Stimulated activated CD4-positive, alpha-beta T cell treated with anti-CD3 and anti-CD28 coated beads, Interleukin-4, amount 100 ng/mL, for 4 hours (primary cell): ENCODE data around the gene TRPM2.
A peak's percentile ranks its signal among the peaks of the same experiment; 100 is the strongest.

Source experiments
- DNase-seq, 2 experiments: peaks; one replicate each; pipeline ENCODE4 v3.0.0-alpha.2; 2020

Gene TRPM2

DNA sequence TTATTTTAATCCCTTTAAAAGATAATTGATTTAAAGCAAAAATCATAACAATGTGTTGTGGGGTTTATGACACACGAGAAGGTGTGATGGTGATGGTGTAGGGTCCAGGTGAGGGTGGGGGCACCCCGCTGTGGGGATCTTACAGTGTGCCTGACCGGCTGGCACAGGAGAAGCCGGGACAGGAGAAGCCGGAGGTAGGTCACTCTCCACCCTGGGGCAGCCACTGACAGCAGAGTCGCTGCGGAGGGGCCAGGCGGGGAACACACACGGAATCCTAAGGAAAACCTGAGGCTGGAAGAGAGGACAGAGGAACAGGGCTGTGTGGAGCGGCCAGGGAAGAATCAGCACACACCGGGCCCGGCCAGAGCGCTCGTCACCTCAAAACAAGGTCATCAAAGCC is 97.6 kb downstream of the TRPM2 start:
- no peak for DNase-seq

DNA sequence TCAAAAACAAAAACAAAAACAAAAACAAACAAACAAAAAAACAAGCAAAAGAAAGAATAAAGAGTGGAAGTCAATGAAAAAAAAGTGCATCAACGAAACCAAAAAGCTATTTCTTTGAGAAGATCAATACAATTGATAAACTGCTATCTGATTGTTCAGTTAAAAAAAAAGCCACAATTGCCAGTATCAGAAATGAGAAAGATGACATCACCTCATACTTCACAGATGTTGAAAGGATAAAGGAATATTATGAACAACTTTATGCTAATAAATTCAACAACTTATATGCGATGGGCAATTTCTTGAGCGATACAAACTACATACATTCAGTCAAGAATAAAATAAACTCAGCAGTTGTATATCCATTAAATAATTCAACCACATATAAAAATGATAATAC is 99.7 kb downstream of the TRPM2 start:
- no peak for DNase-seq

DNA sequence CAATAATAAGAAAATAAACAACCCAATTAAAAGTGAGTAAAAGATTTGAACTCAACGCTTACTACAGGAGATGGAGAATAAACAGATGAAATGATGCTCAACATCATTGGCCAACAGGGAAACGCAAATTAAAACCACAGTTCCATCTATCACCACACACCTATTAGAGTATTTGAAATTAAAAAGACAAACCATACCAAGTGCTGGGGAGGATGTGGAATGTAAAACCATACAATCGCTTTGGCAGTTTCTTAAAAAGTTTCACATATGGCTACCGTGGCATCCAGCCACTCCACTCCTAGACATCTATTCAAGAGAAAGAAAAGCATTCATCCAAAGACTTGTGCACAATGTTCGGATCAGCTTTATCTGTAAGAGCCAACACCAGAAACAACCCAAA is 100.6 kb downstream of the TRPM2 start:
- no peak for DNase-seq

DNA sequence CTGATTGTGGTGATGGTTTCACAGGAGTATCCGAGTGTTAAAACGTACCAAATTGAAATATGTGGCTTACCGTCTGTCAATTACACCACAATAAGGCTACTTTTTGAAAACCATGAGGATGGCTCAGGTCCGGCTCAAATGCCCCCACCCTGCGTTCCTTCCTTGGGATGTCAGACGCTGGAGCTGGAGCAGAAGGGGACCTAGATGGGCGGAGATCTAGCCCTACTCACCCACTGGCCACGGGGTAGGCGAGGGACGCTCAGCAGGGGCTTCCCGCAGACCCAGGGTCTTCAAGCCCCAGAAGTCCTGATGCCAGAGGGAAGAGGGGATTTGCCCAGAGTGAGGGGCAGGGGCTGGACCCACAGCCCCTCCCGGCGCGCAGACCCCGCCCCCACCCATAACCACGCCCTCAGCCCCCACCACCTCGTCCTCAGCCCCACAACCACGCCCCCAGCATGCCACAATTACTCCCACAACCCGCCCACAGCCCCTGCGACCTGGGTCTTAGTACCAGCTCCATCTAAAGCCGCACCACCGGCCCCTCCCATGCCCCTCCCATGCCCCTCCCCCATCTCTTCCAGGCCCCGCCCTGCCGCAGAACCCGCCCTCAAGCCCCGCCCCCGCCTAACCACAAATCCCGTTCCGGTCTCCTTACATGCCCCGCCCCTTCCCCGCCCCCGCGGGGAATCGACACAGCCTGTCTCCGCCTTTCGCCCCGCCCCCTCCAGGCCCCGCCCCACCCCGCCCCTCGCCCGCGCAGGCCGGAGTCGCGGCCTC is 101.5 kb downstream of the TRPM2 start, which contains the start of gene LRRC3:
Gene LRRC3 (plus strand): TSS at position 764 of the 777 bp plus-strand sequence. CDS start 1,135 bp downstream, outside the sequence.
- peak; percentile 84 to 86 for DNase-seq

DNA sequence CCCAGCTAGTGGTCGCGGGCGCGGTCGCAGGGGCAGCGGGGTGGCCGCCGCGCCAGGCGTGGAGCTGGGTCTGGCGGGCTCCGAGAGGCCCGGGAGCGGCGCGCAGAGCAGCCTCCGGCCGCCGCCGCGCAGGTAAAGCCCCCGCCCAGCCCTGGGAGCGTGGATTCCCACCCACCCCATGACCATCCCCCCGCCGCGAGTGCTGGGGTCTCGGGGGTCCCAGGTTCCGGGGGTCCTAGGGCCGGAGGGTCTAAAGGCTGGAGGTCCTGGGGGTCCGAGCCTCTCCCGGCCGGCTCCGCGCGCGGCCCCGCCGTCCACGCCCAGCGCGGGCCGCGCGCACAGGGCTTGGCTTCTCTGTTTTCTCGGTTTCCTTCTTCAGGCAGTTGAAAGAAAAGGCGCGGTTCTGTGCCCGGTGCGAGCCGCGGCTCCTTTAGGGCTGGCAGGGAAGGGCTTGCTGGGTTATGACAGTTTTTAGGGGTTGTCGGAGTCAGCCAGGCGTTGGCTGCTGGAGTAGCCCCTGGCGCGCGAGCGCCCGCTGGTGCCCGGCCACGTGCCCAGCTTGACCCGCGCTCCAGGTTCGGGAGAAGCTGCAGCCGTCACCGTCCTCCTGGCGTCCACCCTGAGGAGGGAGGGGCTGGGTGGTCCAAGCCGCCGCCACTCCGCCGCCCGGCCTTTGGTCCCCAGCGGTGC is 102.2 kb downstream of the TRPM2 start:
- DNase-seq = peak; percentile 13 to 25

DNA sequence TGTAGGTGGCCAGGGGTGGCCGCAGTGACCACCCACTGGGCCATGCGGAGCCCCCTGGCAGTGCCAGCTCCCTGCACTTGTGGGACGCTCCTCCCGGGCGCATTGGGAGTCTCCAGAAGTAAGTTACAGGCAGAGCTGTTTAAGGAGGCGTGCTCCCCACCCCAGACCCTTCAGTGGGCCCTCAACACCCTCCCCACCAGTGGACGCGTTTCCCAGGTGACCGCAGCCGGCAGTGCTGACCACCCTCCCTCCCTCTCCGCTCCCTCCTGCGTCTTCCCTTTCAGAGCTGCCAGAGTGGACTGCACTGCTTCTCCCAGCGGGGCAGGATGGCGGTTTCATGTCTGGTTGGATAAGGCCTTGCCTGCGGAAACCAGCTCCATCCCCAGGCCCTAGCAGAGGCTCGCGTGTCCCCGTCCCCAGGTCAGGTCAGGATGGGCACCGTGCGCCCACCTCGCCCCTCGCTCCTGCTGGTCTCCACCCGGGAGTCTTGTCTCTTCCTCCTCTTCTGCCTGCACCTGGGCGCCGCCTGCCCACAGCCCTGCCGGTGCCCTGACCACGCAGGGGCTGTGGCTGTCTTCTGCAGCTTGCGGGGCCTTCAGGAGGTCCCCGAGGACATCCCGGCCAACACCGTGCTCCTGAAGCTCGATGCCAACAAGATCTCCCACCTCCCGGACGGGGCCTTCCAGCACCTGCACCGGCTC is 102.9 kb downstream of the TRPM2 start:
- DNase-seq = no peak

DNA sequence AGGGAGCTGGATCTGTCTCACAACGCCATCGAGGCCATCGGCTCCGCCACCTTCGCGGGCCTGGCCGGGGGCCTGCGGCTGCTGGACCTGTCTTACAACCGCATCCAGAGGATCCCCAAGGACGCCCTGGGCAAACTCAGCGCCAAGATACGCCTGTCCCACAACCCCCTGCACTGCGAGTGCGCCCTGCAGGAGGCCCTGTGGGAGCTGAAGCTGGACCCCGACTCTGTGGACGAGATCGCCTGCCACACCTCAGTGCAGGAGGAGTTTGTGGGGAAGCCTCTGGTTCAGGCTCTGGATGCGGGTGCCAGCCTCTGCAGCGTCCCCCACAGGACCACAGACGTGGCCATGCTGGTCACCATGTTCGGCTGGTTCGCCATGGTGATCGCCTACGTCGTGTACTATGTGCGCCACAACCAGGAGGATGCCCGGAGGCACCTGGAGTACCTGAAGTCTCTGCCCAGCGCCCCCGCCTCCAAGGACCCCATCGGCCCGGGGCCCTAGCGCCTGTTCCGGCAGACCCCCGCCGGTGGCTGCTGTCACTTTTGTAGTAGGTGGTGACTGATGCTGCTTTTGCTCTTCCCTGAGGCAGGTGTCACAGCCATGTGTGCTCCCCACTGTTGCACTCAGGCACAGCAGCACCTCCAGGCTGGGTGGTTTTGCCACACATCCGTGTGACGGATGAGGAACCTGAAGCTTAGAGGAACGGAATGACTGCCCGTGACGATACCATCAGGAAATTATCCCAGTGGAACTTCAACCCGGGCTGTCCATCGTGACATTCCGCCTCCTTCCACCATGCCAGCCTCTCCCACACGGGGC is 103.7 kb downstream of the TRPM2 start:
- no peak for DNase-seq

DNA sequence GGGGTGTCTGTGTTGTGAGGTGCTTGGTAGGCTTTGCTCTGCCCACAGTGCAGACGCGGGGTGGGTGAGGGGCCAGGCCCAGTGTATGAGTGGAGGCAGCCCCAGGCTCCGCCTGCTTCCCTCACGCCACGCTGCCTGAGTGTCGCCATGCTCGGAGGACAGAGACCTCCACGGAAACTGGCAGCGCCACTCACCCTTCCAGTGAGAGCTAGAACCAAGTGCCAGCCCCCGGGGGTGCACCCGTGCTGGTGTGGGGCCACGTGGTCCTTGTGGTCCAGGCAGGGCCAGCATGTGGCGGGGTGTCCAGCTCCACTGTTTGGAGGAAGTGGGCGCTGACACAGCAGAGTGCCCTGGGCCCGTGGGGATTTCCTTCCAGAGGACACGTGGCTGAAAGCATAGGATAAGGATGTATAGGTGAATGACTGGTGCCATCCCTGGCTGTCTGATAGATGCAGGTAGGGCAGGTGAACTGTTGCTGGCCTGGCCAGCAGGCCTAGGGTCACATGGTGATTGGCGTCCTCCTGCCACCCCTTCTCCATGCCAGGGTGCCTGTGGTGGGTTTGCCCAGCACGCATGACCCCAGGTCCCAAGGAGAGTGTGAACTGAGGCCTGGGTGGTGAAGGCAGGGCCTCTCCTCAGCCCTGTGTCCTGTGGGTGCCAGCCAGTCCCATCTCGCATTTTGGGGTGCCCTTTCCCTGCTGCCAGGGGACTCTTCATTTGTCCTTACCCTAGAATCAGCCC is 105.7 kb downstream of the TRPM2 start:
- no peak for DNase-seq

DNA sequence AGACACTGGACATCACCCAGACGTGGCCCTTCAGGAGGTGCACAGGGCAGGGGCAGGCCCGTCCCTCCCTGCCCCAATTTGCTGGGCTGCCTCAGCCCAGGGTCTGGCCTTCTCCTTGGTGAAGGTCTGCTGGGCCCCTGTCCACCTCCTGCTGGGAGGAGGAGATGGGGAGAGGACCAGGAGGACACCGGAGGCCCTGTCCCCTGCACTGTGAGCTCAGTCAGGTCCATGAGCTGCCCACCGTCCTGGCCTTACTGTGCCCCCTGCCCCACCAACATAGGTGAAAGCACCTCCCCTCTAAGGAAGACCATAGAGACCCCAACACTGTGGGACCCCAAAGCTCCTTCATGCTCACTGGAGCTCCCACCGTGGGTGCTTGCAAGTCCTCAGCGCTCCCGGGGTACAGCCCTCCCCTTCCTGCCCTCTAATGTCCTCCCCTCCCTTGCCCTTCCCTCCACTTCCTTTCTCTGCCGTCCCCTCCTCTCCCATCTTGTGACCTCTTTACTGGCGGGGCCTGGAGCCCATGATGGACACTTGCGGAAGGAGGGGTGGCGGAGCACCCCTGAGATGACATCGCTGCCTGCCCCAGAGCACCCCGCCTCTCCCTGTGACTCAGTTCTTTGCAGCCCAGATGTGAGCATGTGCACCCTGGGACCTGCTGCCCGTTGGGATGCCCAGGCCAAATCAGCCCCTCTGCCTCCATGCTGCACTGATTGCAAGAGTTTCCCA is 106.5 kb downstream of the TRPM2 start:
- no peak for DNase-seq

DNA sequence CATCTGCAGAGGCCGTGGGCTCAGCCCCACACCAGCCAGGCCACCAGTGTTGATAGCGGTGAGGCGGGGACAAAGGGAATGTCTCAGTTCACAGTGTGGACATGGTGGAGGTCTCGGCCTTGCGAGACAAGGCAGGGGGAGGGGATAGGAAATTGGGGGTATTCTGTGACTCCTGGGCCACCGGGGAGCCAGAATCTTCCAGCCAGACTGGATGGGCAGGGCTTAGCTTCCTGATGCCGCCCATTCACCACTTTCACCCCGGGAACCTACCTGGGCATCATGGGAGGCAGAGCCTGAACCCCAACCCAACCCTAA is 107.0 kb downstream of the TRPM2 start:
- no peak for DNase-seq

DNA sequence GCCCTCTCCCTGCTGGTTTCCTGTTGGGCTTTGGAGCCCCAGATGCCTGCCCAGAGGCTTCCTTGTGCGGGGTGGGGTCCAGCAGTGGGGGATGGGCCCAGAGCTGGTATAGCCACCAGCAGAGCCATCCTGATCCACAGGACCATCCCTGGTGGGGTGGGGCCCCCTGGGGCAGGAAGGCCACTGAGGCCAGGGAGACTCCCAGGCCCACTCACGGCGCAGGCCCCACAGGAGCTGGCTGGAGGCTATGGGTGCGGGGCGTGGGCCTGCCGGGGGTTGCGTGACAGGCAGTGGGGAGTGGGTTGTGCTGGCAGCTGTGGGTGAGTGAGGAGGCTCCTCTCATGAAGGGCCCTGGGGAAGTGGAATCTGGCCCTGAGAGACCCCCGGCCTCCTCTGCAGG is 107.6 kb downstream of the TRPM2 start:
- DNase-seq = no peak

DNA sequence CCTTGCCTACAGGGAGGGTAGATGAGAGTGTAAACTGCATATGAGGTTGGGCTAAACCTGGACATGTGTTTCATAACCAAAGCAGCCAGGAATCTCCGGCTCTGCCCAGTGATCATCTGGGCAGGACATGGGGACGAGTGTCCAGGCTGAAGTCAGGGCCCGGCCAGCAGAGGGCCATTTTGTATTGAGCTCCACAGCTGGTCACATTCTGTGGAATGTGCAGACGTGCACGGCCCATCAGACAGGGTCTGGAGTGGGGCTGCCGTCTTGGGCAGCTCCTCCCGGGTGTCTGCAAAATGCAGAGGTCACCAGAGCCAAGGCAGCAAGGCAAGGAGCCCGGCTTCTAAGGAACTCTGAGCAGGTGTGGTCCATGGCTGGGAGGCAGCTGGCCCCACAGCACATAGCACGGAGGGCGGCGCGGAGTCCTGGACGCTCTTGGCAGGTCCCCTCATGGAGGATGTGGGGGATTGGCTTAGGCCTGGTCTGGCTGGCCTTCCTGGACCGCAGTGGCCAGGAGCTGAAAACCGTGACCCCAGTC is 108.1 kb downstream of the TRPM2 start:
- no peak for DNase-seq

DNA sequence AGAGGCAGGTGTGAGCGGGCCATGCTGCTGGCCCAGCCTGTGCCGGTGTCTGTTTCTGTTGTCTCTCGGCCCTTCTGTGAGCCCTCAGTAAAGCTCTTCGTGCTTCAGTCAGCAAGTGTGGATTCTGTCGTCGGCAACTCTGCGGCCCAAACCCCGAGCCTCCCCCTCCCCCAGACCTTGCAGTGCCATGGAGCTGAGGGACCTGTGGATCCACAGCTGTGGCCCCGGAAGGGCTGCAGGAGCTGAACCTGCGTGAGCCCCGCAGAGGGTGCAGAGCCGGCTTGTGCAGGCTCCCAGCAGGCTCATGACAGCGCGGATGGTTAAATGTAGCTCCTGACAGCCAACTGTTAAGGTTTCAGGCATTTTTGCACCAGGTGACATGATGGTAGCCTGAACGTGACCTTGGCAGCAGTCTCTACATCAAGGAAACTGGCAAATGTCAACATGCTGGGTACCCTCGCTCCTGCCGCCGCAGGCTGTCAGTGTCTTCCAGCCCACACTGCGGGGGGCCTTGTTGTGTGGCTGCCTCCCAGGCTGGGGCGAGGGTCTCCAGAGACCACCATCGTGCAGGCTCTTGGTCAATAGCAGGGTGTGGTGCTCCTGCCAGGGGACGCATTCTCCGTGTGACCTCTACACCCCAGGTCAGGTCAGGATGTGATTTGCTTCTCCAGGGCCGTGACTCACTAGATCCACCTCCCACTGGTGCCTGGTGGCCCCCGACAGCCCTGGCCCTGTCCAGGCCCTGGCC is 108.8 kb downstream of the TRPM2 start:
- DNase-seq = no peak

DNA sequence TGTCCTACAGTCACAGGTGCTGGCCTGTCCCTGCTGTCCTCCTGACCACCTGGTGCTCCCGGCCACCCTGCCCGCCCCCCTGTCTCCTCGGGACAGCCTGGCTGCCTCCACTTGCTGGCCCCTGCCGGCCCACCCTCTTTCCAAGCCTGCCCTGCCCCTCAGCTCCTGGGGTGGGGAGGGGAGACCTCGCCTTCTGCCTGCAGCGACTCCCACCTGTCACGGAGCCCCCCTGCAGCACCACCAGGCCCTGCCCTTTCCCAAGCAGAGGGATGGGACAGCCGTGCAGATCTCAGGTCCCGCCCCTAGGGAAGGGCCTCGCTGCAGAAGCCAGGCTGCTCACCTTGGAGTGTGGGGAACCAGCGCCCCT is 109.4 kb downstream of the TRPM2 start:
- no peak for DNase-seq

DNA sequence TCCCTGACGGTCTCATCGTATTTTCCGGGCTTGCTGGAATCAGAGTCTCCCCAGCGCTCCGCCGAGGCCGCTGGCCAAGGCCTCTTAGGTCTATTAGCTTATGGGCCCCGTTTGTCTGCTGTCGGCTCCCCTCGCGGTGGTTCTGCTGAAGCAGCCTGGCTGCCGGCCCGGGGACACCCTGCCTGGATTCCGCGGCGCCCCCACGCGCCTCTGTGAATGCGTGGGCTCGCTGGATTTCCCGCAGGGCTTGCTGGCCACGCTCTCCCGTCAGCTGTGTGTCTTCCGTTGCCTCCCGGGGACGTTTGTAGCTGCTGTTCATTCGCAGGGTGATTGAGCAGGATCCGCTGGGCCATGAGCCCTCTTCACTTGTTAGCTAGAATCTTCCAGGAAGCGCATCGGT is 110.3 kb downstream of the TRPM2 start:
- no peak for DNase-seq

DNA sequence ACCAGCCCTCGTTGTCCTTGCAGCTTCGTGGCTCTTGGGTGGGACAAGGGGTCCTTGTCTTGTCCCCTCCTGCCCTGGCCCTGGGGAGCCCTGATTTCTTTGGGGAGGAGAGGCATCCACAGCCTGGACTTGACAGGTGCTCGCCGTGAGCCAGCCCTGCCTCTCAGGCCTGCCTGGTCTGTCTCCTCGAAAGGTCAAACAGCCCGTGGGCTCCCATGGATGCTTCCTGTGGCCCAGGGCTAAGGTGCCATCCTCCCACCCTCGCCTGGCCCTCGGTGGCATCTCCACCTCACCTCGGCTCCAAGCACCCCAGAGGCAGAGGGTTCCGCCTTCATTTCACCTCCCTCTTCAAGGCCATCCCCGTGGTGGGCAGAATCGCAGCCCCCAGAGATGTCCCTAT is 110.9 kb downstream of the TRPM2 start:
- DNase-seq = no peak

DNA sequence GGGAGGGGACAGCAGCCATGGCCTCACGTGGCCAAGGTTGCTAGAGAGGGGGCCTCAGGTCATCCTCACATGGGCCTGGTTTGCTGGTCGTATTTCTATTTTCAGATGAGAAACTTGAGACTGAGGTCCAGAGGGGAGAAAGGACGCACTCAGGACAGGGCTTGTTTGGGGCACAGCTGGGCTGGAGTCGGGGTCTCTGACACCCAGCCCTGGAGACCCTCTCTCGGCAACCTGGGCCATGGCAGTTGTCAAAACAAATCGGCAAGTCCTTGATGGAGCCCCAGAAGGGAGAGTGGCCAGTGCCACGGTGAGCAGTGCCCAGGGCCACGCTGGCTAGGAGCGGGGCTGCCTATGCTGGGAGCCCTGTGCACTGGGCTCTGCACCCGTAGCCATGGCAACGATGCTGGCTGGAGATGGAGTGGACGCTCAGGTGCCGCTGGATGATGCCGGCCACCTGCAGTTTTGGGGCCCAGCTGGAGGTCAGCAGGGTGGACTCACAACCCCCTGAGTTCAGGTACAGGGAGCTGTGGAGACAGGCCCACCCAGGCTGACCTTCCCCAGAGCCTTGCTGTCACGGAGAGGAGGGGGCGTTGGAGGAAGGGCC is 113.0 kb downstream of the TRPM2 start:
- no peak for DNase-seq

DNA sequence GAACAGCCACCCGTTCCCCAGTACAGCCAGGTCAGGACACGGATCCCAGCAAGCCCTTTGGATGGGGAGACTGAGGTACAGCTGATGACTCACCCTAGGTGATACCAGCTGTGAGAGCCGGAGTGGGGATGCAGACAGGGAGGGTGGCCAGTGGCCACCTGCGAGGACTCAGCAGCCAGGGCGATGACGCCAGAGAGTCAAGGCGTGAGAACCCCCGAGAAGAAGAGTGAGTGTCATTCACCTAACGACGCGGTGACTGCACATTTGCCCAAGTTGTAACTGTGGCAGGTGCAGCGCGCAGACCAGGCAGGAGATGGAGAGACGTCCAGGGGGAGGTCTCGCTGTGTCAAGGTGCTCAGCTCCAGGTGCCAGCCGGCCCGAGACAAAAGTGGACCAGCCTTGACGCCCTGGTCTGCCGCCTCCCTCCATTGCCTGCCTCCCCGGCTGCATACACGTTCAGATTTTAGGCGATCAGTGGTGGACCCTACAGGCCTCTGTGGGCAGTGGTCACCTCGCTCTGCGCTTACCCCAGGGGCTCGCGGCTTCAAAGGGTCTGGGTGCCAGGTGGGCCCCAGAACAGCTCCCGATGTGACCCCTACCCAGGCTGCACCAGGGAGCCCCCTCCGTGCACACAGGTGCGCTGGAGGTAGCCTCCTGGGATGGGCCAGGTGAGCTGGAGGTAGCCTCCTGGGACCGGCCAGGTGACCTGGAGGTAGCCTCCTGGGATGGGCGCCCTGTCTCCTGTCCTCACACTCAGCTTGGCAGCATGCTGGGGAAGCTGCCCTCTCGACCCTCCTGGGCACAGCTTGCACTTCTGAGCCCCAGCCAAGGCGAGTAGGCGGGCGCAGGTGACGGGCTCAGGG is 113.8 kb downstream of the TRPM2 start:
- no peak for DNase-seq

DNA sequence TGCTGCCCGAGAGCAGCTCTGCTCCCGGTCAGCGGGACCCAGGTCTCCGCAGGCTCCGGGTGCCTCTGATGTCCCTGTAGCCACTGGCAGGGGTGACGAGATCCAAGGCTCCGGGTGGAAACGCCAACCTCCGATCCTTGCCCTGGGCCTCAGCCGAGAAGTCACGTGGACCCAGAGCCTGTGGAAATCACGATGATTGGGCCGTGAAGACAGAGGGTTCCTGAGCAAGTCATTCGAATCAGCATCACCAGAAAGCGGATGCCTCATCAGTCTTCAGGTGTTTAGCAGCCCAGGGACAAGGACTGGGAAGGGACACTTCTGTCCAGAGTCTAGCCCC is 114.4 kb downstream of the TRPM2 start:
- no peak for DNase-seq
